GM23248 (cell line): Measurements from ENCODE around the gene AGTR2.

Experiments
- EZH2 ChIP-seq: fragments of 200-600 bp; sonication (generic); IDR thresholded peaks from 2 replicates; pipeline ENCODE4 v1.6.1; 2018; ENCODE audit warnings: antibody characterized with exemption, mild to moderate bottlenecking; ENCODE audit not compliant: insufficient read depth, poor library complexity, severe bottlenecking
- EZH2phosphoT487 ChIP-seq: fragments of 200-600 bp; sonication (generic); IDR thresholded peaks from 2 replicates; pipeline ENCODE4 v1.6.1; 2018; ENCODE audit warnings: antibody characterized with exemption, moderate library complexity, mild to moderate bottlenecking, low read depth; ENCODE audit not compliant: insufficient read depth

DNA sequence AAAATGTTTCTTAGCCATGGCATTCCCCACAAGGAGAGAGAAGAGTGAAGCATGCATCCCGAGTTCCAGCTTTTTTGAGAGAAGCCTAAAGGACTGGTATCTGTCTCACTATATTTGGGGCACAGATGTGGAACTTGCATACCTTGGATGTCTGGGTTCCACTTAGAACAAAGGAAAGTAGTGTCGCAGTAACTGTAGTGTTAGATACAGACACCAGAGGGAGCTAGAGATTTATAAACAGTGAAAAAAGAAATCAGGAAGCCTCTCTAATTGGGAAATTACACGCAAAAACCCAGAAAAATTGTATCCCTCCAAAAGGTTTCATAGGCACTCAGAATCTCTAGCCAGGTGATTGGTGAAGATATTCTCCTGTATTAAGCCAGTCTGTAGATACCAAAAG, 34.4 kb downstream of the AGTR2 start:
- TF ChIP-seq EZH2, result no peak
- no peak for TF ChIP-seq EZH2phosphoT487
